GM19043 (cell line): ENCODE measurements around the gene EPN3.
A peak's percentile ranks its signal among the peaks of the same experiment; 100 is the strongest.

Experiments
- ATAC-seq: cut with Tn5 transposase; IDR thresholded peaks from one replicate; pipeline ENCODE4 v1.9.1; 2021; ENCODE audit warnings: low read depth; ENCODE audit not compliant: unreplicated experiment

EPN3 gene

DNA sequence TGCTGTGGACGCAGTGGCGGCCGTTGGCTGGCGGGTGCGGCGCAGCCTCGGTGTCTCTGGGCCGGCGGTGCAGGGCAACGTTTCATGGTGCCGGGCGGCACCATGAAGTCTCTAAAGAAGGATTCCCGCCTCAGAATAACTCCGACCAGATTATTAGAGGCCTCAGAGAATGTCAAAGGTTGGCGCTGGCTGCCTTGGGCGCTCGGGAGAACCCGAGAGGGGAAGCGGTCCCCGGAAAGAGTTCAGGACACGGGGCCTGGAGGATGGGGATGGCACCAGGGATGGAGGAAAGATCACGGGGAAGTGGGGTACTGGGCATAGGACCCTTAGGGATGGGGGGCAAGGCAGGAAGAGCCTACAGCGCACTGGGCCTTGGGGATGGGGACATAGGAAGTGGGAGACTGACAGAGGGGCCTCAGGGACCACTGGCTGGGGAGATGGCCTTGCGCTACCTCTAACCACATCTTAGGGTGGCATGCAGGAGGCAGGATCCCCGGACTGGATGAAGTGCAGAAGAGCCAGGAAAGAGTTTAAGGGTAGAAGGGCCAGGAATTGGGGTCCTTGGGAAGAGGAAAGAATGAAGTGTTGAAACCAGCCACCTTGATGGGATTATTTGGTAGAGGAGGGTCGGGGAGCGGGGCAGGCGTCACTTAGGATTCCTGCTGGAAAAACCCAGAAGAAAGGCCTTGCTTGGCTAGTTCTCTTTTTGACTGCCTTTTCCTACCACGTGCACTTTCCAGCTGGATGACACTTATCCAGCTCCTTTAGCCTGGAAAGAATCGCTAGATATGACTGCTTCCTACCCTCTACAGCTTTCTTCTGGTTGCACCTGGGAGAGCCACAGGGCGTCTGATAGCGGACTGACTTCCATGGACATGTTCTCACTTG lies 23.7 kb upstream of the EPN3 start:
- ATAC-seq: no peak

DNA sequence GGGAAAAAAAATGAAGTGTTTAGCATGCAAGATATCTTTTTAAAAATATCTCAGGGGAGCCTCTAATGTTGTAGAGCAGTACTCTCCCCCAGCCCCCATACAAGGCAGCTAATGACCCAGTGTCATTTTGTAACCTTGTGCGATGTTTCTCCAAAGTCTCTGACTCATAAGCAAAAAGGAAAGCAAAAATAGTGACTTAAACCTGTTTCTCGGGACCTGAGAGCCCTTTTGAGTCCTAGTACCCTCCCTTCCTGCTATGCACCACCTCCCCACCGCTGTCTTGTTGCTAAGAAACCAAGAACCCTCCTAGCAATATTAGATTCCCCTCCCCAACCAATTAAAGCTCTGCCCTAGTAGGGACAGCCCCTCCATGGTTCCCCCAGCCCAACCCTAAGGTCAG lies 21.5 kb upstream of the EPN3 start:
- ATAC-seq: peak; percentile 79

DNA sequence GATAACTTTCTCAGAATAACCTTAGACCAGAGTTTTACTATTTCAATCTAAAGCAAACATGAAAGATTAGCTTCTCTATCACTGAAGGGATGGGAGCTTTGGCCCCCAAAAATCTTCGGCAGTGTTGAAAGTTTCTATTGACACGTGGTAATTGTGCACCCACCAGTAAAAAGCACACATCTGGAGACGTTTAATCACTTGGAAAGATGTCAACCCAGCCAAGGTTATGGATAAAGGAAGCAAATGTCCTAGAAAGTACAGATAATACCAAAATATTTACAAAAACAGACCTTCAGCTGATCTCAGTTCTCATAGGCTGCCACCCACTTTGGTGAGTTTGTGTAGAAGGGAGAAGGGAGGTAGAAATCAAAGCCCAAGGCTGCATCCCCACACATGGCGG lies 19.0 kb upstream of the EPN3 start:
- ATAC-seq: no peak

DNA sequence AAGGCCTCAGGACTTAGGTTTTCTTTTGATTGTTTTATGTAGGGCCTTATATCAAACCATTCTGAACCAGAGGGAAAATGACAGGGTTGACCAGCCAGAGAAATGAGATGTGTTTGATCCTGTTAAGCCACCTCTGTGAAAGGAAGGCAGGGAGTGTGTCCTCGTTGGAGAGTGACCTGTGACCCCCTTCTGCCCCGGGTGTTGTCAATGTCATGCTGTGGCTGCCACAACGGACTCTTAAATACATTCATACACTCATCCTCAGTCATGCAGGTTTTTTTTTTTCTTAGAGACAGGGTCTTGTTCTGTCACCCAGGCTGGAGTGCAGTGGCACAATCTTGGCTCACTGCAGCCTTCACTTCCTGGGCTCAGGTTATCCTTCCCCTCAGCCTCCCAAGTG lies 18.1 kb upstream of the EPN3 start:
- ATAC-seq: no peak

DNA sequence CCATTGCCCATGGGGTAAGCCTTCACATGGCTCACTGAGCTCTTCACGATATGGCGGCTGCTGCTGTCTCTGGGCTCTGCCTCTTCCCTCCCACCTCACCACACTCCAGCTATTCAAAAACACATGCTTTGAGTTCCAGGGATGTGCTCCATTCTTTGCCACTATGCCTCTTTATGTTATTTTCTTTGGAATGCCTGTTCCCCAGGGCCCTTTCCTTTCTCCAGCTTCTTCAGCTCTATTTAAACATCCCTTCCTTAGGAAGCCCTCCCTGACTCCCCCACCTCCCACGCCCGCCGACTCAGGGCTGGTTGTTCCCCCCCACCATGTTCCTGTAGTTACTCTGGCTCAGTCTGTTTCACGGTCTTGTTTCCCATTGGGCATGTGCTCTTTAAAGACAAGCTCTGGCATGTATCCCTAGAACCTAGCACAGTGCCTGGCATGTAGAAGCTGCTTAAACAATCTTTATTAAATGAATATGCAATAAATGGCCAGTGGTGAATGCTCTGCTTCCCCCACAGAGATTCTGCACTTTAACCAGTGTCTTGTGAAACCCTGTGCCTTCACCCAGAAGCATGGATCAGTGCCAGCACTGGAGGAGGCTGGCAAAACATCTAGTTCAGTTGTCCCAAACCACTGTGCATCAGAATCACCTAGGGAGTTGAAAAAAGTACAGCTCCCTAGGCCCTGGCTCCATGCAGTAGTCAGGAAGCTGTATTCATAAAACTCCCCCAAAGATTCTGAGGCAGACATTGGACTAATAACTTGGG lies 17.4 kb upstream of the EPN3 start:
- ATAC-seq: no peak

DNA sequence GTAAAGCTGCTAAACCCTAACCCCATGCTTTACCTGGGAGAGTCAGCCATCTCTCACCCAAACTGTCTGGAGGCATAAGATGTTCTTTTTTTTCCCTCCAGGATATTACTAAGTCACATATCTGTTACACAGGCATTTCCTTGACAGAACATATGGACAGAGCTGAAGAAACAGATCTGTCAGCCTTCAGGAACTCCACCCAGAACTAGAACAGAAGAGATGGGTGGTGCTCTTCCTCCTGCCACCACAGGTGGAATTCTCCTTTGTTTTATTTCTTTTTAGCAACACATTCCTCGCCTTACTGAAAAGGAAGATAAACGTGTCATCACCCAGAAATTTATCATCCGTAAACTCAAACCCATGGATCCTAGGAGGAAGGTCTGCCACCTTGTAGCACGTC lies 15.5 kb upstream of the EPN3 start:
- ATAC-seq: no peak

DNA sequence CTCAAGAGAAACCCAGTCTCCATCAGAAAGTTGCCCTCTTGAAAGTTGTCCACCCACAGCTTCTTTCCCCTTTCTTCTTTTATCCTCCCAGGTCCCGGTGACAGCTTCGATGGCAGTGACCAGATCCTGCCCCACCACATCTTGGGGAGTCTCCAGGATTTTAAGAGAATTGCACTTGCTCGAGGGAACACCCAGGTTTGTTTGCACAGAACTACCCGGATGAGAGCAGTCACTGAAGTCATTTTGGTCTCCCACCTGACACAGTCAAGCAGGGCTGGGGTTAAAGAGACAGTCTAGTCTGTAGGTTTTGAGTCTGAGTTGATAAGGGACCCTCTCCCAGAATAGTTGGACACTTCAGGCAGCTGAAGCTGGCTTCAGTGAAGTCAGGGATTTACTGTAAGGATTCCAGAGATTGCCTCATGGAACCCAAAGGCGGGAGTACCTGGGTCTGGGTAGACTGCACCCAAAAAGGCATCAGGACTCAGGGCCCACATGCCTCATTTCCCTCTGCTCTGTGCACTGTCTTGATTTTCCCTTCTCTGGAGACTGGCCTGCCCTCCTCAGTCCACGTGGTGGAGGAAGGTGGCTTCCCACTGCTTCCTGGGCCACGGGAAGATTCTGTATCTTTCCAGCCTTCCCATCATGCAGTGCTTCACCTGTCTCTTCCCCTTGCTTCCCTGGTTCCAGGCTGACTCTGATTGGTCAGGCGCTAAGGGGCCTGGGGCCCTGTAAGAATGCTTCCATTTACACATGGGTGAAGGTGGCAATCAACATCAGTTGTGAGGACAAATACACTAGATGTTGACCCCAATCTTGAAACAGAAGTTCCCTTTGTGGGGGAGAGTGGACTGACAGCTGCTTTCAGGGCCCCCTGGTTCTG lies 14.8 kb upstream of the EPN3 start:
- ATAC-seq: no peak

DNA sequence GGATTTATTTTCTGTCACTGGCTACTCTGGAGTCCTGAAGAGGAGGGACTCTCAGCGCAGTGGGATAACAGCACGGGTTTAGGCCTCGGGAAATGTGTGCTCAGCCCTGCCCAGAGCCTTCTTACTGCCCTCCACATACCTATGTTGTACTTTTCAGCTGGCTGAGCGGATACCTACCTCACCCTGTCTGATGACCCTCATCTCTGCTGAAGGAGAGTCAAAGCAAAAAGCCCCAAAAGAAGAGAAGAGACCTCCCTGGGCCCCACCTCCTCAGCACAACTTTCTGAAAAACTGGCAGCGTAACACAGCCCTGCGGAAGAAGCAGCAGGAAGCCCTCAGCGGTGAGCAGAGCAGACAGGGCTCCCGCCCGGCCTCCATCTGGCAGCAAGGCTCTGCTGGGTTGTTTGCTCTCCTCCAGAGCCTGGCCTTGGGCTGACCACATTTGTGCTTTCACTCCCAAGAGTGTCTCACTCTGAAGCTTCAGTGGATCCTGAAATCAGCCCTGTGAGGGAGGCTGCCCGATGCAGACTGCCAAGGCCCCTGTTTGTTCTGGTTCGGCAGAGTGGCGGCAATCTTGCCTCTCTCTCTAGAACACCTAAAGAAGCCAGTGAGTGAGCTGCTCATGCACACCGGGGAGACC lies 14.0 kb upstream of the EPN3 start:
- no peak for ATAC-seq

DNA sequence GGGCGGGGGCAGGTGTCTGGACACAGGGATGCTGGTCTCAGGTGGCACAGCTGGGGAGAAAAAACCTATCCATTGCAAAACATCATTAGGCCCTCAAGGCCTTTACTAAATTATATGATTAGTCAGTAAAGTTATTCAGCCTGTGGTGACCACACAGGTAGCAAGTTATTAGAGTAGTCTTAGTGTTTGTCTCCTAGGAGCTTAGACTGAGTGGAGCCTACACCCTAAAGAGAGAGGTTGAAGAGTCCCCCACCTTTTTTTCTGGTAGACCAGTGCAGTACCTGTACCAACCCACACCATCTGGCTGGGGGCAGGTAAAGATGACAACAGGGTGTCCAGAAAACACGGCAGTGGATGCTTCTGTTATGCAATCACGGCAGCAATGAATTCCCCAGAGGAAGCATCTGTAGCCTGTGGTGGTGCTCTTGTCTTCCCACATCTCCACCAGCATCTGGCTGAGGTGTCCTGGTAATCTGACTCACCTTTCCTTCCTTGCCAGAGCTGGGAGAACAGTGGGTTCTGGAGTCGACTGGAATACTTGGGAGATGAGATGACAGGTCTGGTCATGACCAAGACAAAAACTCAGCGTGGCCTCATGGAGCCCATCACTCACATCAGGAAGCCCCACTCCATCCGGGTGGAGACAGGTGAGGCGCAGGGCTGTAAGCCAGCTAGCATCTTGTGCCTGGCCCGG lies 13.2 kb upstream of the EPN3 start:
- no peak for ATAC-seq

DNA sequence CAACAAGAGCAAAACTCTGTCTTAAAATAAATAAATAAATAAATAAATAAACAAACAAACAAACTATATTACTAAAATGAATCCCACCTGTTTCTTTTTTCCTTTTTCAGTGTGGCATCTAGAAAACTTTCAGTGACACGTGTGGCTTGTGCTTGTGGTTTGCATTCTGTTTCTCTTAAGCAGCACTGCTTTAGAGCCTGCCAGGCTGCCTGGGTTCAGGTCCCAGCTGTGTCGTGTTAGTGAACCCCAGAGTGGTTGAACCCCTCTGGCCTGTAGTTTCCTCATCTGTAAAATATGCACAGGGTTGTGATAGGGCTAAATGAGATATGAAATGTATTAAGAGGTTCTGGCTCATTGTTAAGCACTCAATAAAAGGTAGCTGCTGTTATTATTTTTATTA lies 12.1 kb upstream of the EPN3 start:
- no peak for ATAC-seq

DNA sequence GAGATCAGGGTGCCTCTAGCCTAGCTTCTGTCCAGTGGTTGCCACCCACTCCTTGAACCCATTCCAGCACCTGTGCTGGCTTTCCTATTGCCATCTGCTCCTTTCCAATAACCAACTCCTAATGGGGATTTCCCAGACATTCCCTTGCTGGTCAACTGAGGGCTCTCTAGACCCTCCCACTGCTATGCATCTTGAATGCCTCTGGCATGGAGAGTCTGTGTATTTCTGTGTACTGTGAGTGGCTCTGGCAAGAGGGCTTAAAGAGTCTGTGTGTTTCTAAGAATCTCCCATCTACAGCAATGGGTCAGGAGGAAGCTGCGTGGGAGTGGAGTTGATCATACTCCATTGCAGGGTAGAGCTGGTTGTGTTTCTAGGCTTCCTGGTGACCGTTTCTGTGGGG lies 11.0 kb upstream of the EPN3 start:
- no peak for ATAC-seq

DNA sequence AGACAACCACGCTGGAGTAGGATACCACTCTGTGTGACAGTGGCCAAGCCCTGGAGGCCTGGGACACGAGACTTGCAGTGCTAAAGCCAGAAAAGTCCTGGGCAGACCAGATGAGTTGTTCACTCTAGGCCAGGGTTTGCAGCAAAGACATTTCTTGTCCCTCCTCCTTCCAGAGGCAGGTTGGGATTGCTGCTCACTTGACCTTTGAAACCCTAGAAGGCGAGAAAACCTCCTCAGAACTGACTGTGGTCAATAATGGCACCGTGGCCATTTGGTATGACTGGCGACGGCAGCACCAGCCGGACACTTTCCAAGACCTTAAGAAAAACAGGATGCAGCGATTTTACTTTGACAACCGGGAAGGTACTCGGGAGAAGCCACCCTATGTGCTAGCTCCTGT lies 9.8 kb upstream of the EPN3 start:
- ATAC-seq: no peak

DNA sequence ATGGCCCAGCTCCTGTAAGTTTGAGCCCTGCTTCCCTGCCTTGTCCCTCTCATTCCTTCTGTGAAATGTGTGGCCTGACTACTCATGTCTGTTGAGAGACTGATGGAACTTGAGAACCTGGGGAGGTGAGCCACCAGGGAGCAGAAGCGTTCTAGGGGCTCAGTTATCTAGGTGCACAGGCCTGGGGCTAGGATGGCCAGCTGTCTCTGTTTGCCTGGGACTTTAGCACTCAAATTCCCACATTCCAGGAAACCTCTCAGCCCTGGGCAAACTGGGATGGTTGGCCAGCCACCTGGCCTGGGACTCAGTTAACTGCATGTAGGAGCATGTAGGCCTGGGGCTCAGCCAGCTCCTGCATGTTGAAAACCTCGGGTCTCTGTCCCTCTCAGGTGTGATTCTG lies 9.3 kb upstream of the EPN3 start:
- no peak for ATAC-seq

DNA sequence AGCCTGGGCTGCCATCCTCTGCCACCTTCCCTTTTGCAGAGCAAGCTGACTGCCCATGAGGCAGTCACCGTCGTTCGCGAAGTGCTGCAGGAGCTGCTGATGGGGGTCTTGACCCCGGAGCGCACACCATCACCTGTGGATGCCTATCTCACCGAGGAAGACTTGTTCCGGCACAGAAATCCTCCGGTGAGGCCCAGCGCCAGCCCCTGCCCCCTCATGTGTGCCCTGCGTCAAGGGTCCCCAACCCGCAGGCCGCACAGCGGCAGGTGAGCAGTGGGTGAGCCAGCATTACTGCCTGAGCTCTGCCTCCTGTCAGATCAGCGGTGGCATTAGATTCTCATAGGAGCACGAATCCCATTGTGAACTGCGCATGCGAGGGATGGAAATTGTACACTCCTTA lies 7.7 kb upstream of the EPN3 start:
- ATAC-seq: no peak

DNA sequence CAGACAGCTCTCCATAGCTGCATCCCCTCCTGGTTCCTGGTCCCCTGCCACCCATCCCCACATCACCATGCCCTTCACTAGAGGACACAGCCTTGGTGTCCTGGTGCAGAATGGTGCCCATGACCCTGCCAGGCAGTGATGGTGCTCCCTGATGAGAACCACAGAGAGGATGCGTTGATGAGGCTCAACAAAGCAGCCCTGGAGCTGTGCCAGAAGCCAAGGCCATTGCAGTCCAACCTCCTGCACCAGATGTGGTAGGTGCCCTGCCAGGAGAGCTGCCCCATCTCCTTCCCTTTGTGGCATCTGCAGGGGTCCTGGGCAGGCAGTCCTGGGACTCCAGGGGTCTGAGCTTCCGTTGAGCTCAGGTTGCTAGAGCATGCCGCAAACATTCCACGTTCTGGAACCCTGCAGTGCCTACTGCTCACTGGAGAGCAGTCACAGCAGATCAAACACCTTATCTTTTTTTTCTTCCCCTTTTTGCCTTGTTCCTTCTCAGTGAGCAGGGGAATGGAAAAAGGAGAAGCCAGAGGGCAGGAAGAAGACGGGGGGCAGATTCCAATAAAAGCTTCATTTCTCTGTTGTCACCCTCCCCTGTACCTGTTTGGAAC lies 5.3 kb upstream of the EPN3 start:
- no peak for ATAC-seq

DNA sequence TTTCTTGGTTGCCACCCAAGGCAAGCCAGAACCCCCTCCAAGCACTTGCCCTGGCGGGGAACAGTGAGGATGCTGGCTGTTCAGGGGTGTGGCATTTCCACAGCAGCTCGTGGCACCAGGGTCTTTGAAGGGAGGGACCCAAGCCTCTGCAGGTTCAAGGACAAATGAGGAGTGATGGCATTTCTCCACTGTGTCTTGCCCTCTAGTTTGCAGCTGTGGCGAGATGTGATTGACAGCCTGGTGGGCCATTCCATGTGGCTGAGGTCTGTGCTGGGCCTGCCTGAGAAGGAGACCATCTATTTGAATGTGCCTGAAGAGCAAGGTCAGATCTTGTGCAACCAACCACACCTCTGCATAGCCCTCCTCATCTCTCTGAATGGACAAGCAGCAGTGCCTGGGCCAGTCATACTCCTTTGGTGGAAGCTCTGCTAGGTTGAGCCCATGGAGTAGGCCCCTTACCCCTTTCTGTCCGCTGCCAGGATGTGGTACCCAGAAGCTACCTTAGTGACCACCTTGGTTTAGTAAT lies 4.5 kb upstream of the EPN3 start:
- no peak for ATAC-seq

DNA sequence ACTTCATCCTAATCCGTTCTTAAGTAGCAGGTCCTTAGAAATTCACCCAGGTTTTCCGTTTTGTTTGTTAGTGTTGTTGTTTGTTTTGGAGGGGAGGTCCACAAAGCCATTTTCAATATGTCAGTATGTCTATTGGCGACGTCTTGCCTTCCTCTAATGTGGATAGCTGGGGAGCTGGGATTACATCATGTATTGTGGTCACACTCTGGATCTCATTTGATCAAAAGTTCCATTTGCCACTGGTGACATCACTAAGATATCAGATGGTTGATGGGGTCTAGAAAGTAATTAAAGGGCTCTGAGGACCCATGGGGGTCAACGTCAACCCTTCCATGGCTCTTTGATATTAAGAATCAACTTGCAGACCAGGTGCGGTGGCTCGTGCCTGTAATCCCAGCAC lies 2.7 kb upstream of the EPN3 start:
- ATAC-seq: no peak

DNA sequence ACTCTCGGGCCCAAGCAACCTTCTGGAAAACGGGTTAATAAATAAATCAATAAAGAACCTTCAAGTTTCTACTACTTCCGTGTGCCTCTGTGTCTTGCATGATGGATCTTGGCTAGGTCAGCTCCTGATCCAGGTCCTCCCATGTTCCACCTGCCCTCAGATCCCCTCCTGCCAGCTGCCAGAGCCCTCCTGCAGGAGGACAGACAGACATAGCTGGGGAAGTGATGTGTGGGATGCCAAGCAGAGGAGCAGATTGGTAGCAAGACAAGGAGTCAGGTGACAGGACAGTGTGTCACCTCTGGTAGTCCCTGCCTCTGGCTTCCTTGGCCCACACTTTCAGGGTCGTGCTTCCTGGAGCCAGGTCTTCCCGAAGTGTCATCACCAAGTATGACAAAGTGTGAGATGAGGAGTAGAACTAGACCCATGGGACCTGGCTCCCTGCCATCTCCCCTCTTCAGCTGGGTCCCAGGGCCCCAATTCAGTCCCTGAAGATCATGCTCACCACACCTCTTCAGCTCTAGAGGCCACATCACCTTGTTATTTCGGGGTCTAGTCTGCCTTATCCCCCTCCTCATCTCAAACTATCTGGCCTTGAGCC lies 1.0 kb upstream of the EPN3 start:
- no peak for ATAC-seq

DNA sequence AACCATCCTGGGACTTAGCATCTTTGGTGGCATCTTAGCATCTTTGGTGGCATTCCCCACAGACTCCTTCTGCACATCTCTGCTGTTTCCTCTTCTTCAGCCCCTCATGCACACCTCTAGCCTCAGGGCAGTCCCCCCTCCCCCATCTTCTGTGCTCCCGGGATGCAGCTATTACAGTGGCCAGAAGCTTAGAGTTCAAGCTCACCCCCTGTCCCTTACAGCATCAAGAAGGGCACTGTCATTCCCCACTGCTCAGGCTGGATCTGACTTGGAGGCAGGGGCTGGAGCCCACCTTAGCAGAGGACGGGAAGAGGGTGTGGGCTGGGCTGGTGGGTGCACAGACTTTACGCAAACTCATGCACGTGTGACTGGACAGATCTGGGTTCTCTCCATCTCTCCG lies 650 bp downstream of the EPN3 start:
- ATAC-seq: no peak
